Activated CD4-positive, alpha-beta T cell treated with anti-CD3 and anti-CD28 coated beads, Interleukin-2, Interleukin-6, amounts not matched to agents 100 ng/mL and 50 ng/mL, durations not matched to agents 16 hours and 8 hours (primary cell): ENCODE measurements around the gene VILL.

ENCODE experiments used
- DNase-seq: peaks from one replicate; pipeline ENCODE4 v3.0.0-alpha.2; 2020

Gene VILL

GRCh38 chr3:38002291-38002876 lies 11.8 kb downstream of the VILL start:
- no peak for DNase-seq

GRCh38 chr3:38002940-38003339 lies 12.4 kb downstream of the VILL start:
- DNase-seq = no peak

- DNase-seq = peak; percentile 61
These were observed 12.8 kb downstream of the VILL start for GRCh38 chr3:38003371-38003816.

- DNase-seq = no peak
These were observed 13.3 kb downstream of the VILL start for GRCh38 chr3:38003817-38004414.

GRCh38 chr3:38004415-38005075 lies 14.0 kb downstream of the VILL start:
- peak; percentile 53 for DNase-seq

- no peak for DNase-seq
These were observed 14.8 kb downstream of the VILL start for GRCh38 chr3:38005076-38006020.

- no peak for DNase-seq
These were observed 15.4 kb downstream of the VILL start for GRCh38 chr3:38006031-38006430.

- no peak for DNase-seq
These were observed 15.9 kb downstream of the VILL start for GRCh38 chr3:38006445-38006995.

GRCh38 chr3:38007754-38008090 lies 17.1 kb downstream of the VILL start:
- no peak for DNase-seq

- no peak for DNase-seq
These were observed 17.7 kb downstream of the VILL start for GRCh38 chr3:38008191-38008701.

- DNase-seq = no peak
These were observed 18.5 kb downstream of the VILL start for GRCh38 chr3:38008971-38009580.

GRCh38 chr3:38009807-38010591 lies 19.4 kb downstream of the VILL start:
- no peak for DNase-seq

GRCh38 chr3:38011111-38011510 lies 20.5 kb downstream of the VILL start:
- no peak for DNase-seq

- no peak for DNase-seq
These were observed 24.9 kb downstream of the VILL start for GRCh38 chr3:38015485-38015884.

GRCh38 chr3:38015984-38016383 lies 25.4 kb downstream of the VILL start:
- no peak for DNase-seq

- no peak for DNase-seq
These were observed 25.8 kb downstream of the VILL start for GRCh38 chr3:38016410-38016809.

- DNase-seq = no peak
These were observed 26.4 kb downstream of the VILL start for GRCh38 chr3:38016847-38017444.

GRCh38 chr3:38017445-38018295 lies 27.1 kb downstream of the VILL start:
- DNase-seq = no peak

- no peak for DNase-seq
These were observed 28.0 kb downstream of the VILL start for GRCh38 chr3:38018296-38019266.
